Retina (tissue), 1 donor: ENCODE results near the gene CCDC178.

Source experiments
- DNase-seq: peaks from one replicate; pipeline ENCODE4 v3.0.0-alpha.2; 2016

Gene CCDC178

GRCh38 chr18:33113416-33113815 is 327.1 kb downstream of the CCDC178 start:
- DNase-seq, result no peak

- no peak for DNase-seq
These were observed 333.0 kb downstream of the CCDC178 start for GRCh38 chr18:33107511-33107910.

GRCh38 chr18:33101316-33101715 is 339.2 kb downstream of the CCDC178 start:
- no peak for DNase-seq

- DNase-seq, result no peak
These were observed 340.9 kb downstream of the CCDC178 start for GRCh38 chr18:33099626-33100025.

- no peak for DNase-seq
These were observed 343.4 kb downstream of the CCDC178 start for GRCh38 chr18:33097126-33097525.

GRCh38 chr18:33090461-33090860 is 350.1 kb downstream of the CCDC178 start:
- peak; percentile 27 for DNase-seq

- no peak for DNase-seq
These were observed 363.9 kb downstream of the CCDC178 start for GRCh38 chr18:33076601-33077000.

GRCh38 chr18:33074125-33074524 is 366.4 kb downstream of the CCDC178 start:
- DNase-seq, result no peak

GRCh38 chr18:33062834-33063364 is 377.6 kb downstream of the CCDC178 start:
- DNase-seq, result no peak

GRCh38 chr18:33052886-33053285 is 387.6 kb downstream of the CCDC178 start:
- peak; percentile 1 for DNase-seq

- no peak for DNase-seq
These were observed 389.1 kb downstream of the CCDC178 start for GRCh38 chr18:33051407-33051806.

- DNase-seq, result no peak
These were observed 400.3 kb downstream of the CCDC178 start for GRCh38 chr18:33040213-33040612.

- DNase-seq, result no peak
These were observed 405.6 kb downstream of the CCDC178 start for GRCh38 chr18:33034945-33035344.

GRCh38 chr18:33034212-33034611 is 406.3 kb downstream of the CCDC178 start:
- DNase-seq, result no peak

GRCh38 chr18:33022370-33022769 is 418.2 kb downstream of the CCDC178 start:
- DNase-seq, result no peak

- DNase-seq, result no peak
These were observed 419.6 kb downstream of the CCDC178 start for GRCh38 chr18:33020877-33021276.

- DNase-seq, result no peak
These were observed 426.3 kb downstream of the CCDC178 start for GRCh38 chr18:33014060-33014796.

- peak; percentile 18 for DNase-seq
These were observed 430.4 kb downstream of the CCDC178 start for GRCh38 chr18:33010149-33010548.

- DNase-seq, result no peak
These were observed 441.6 kb downstream of the CCDC178 start for GRCh38 chr18:32998921-32999320.

GRCh38 chr18:32998285-32998684 is 442.2 kb downstream of the CCDC178 start:
- no peak for DNase-seq

- DNase-seq, result no peak
These were observed 456.8 kb downstream of the CCDC178 start for GRCh38 chr18:32983721-32984120.

- no peak for DNase-seq
These were observed 459.6 kb downstream of the CCDC178 start for GRCh38 chr18:32980896-32981295.

- no peak for DNase-seq
These were observed 465.0 kb downstream of the CCDC178 start for GRCh38 chr18:32975501-32975900.

GRCh38 chr18:32975163-32975436 is 465.4 kb downstream of the CCDC178 start:
- no peak for DNase-seq
